GM21381 (cell line): ENCODE results near the gene BRIP1.

Experiments used
- ATAC-seq: cut with Tn5 transposase; IDR thresholded peaks from one replicate; pipeline ENCODE4 v1.9.1; 2021; ENCODE audit warnings: mild to moderate bottlenecking, moderate library complexity; ENCODE audit not compliant: unreplicated experiment

The BRIP1 gene

GRCh38 chr17:61641084-61641483, 222.2 kb downstream of the BRIP1 start:
- no peak for ATAC-seq

DNA sequence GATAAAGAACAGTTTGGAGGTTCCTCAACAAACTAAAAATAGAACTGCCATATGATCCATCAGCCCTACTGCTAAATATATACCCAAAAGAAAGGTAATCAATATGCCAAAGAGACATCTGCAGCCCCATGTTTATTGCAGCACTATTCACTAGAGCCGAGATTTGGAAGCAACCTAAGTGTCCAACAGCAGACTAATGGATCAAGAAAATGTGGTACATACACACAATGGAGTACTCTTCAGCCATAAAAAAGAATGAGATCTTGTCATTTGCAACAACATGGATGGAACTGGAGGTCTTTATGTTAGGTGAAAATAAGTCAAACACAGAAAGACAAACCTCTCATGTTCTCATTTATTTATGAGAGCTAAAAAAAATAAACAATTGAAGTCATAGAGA, 223.5 kb downstream of the BRIP1 start:
- ATAC-seq: no peak

DNA sequence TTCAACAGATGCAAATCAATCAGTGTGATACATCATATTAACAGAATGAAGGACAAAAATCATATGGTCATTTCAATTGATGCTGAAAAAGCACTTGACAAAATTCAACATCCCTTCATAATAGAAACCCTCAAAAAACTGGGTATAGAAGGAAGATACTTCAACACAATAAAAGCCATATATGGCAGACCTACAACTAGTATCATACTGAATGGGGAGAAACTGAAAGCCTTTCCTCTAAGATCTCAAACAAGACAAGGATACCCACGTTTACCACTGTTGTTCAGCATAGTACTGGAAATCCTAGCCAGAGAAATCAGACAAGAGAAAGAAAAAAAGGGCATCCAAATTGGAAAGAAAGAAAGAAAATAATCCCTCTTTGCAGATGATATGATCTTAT, 225.2 kb downstream of the BRIP1 start:
- no peak for ATAC-seq

DNA sequence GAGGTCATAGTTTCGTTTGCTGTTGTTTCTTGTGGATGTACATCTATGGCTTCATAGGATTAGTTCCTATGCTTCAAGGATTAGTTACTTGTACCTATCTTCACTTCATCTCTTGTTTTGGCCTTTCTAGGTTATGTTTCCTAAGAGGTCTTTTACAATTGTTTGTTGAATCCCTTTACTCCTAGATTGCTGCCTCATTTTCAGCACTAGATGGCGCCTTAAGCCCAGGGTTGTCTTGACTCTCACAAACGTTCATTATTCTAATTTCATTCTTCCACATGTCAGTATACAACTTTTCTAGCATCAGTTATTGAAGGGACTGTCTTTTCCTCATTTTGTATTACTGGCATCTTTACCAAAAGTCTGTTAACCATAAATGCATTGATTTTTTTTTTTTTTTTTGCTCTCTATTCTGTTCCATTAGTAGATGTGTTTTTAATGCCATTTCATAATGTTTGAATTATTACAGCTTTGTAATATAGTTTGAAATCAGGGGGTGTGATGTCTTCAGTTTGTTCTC, 227.4 kb downstream of the BRIP1 start:
- ATAC-seq: no peak

GRCh38 chr17:61634942-61635538, 228.3 kb downstream of the BRIP1 start:
- ATAC-seq: no peak

GRCh38 chr17:61634011-61634539, 229.3 kb downstream of the BRIP1 start:
- ATAC-seq: no peak

DNA sequence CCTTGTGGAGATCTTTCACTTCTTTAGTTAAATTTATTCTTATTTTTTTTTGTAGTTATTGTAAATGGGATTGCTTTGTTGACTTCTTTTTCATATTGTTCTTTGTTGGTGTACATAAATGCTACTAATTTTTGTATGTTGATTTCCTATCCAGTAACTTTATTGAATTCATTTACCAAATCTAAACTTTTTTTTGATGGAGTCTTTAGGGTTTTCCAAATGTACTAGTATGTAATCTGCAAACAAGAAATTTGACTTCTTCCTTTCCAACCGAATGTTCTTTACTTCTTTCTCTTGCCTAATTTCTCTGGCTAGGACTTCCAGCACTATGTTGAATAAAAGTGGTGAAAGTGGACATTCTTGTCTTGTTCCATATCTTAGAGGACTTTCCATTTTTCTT, 230.5 kb downstream of the BRIP1 start:
- ATAC-seq: no peak

DNA sequence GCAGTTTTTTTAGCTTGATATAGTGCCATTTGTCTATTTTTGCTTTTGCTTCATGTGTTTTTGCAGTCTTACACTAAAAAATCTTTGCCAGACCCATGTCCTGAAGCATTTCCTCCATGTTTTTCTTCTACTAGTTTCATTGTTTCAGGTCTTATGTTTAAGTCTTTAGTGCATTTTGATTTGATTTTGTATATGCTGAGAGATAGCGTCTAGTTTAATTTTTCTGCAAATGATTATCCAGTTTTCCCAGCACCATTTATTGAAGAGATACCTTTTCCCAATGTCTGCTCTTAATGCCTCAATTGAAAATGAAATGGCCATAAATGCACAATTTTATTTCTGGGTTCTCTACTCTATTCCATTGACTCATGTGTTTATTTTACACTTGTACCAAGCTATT, 231.5 kb downstream of the BRIP1 start:
- no peak for ATAC-seq
